Astrocyte (in vitro differentiated cells and primary cell): ENCODE data around the gene COLEC11. TPM values are rescaled to one million over a fixed set of nuclear protein-coding genes. Genes with fewer than 3 reads are reported as not detected.
A peak's percentile ranks its signal among the peaks of the same experiment; 100 is the strongest.

Experiments
- DNase-seq: peaks from one replicate; pipeline ENCODE4 v3.0.0-alpha.2; 2010; ENCODE audit warnings: low read depth
- FAIRE-seq: peaks from 2 replicates; lab custom pipeline; 2011; peaks lifted over from hg19 to GRCh38; lab: Jason Lieb, UNC
- H2AFZ ChIP-seq: 2 replicates; pipeline ENCODE4 v1.6.0; 2012; ENCODE audit warnings: low read depth, low read length, inconsistent platforms
- H3K27ac ChIP-seq: 2 replicates; pipeline ENCODE4 v1.5.1; 2011; ENCODE audit warnings: low read depth, low read length, inconsistent platforms
- H3K27me3 ChIP-seq: 2 replicates; pipeline ENCODE4 v1.6.0; 2011; ENCODE audit warnings: low read length, inconsistent platforms; ENCODE audit not compliant: insufficient read depth
- H3K36me3 ChIP-seq: 2 replicates; pipeline ENCODE4 v1.5.1; 2011; ENCODE audit warnings: low read length, inconsistent platforms; ENCODE audit not compliant: insufficient read depth
- H3K4me1 ChIP-seq: 2 replicates; pipeline ENCODE4 v1.5.1; 2011; ENCODE audit warnings: low read length, inconsistent platforms; ENCODE audit not compliant: insufficient read depth
- H3K4me2 ChIP-seq: 2 replicates; pipeline ENCODE4 v1.6.0; 2012; ENCODE audit warnings: low read length, inconsistent platforms
- H3K4me3 ChIP-seq: 2 replicates; pipeline ENCODE4 v1.5.1; 2011; ENCODE audit warnings: low read depth, mild to moderate bottlenecking, low read length, inconsistent platforms; ENCODE audit not compliant: insufficient read depth
- H3K79me2 ChIP-seq: 2 replicates; pipeline ENCODE4 v1.6.0; 2012; ENCODE audit warnings: mild to moderate bottlenecking, low read length, inconsistent platforms; ENCODE audit not compliant: insufficient read depth
- H3K9ac ChIP-seq: 2 replicates; pipeline ENCODE4 v1.6.0; 2012; ENCODE audit warnings: mild to moderate bottlenecking, low read length, inconsistent platforms
- H3K9me3 ChIP-seq: 2 replicates; pipeline ENCODE4 v1.5.1; 2012; ENCODE audit warnings: low read depth, mild to moderate bottlenecking, low read length, inconsistent platforms; ENCODE audit not compliant: insufficient read depth
- H4K20me1 ChIP-seq: 2 replicates; pipeline ENCODE4 v1.6.0; 2012; ENCODE audit warnings: low read length, inconsistent platforms; ENCODE audit not compliant: insufficient read depth
- H3K27ac Mint-ChIP-seq: one replicate; pipeline ENCODE4 v1.8.0; 2021; ENCODE audit warnings: mild to moderate bottlenecking, mixed read lengths; ENCODE audit not compliant: unreplicated experiment
- H3K27me3 Mint-ChIP-seq: one replicate; pipeline ENCODE4 v1.8.0; 2021; ENCODE audit warnings: low read depth, mixed read lengths; ENCODE audit not compliant: unreplicated experiment
- H3K36me3 Mint-ChIP-seq: one replicate; pipeline ENCODE4 v1.8.0; 2021; ENCODE audit warnings: low read depth, mixed read lengths; ENCODE audit not compliant: unreplicated experiment
- H3K4me1 Mint-ChIP-seq: one replicate; pipeline ENCODE4 v1.8.0; 2021; ENCODE audit warnings: low read depth, mixed read lengths; ENCODE audit not compliant: unreplicated experiment
- H3K4me3 Mint-ChIP-seq: one replicate; pipeline ENCODE4 v1.8.0; 2021; ENCODE audit warnings: mild to moderate bottlenecking, moderate library complexity, mixed read lengths; ENCODE audit not compliant: unreplicated experiment
- H3K9me3 Mint-ChIP-seq: one replicate; pipeline ENCODE4 v1.8.0; 2021; ENCODE audit warnings: mild to moderate bottlenecking, mixed read lengths; ENCODE audit not compliant: unreplicated experiment
- EZH2 ChIP-seq: IDR thresholded peaks from 2 replicates; pipeline ENCODE4 v1.6.1; 2012; ENCODE audit warnings: mild to moderate bottlenecking, low read length, inconsistent platforms; ENCODE audit not compliant: insufficient read depth
- total RNA-seq: library from RNA; stranded (reverse); gene quantifications from 2 replicates; pipeline ENCODE4 v1.2.1, GENCODE V29; 2021
- TF ChIP-seq, protein P1 (sequence below): IDR thresholded peaks from 2 replicates; pipeline ENCODE4 v1.5.1; 2011; ENCODE audit warnings: low read depth, mild to moderate bottlenecking, inconsistent platforms, low read length, moderate library complexity; ENCODE audit not compliant: insufficient read depth

COLEC11 gene
- total RNA-seq, 1 donor from 2014 or later, result not detected

DNA sequence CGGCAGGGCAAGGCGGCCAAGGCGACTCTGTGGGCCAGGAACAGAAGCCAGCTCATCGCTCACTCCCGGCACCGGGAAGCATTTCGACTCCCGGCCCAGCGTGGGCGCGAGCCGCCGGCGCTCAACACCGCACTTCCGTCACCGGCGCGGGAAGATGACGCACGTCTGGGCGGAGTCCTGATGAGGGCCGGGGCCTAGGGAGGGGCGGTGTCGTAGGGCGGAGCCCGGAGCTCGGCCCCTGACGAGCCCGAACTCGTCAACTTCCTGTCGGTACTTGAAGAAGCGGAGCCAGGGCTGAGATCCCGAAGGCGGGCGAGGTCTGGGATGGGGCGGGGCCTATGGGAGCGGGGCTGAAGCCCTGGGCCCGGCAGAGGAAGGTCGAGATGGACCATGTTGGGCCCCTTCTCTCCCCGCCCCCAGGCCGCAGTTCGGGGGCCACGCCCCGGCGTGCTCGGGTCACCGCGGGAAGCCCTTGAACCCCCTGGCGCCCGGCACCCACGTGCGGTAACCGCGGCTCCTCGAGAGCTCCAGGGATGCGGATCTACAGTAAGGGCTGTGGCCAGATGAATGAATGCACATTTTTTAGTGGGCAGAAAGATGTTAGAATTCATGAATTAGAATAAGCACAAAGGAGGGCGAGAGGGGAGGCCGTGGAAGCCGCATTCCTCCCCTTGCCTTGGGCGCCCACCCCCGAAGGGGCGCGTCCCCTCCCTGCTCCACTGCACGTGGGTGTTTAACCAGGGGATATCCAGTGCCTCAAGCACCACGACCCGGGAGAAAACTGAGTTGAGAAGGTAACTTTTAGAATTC lies 36.5 kb upstream of the COLEC11 start, which contains the start of gene RNASEH1:
RNASEH1 (minus strand) TSS at position 129 of the 810 bp plus-strand sequence; CDS start at position 56, 73 bp downstream.
- Mint-ChIP-seq H3K27me3 (no peaks in the 10 kb centered on the region), H3K27ac (peak within 1 kb of the TSS; percentile 95), H3K9me3 (no peaks in the 10 kb centered on the region), H3K36me3 (peaks cover 13% of the 10 kb centered on the region), H3K4me3 (peak within 1 kb of the TSS; percentile 94), H3K4me1 (peaks cover 2% of the 10 kb centered on the region)
- H3K27ac ChIP-seq, result peak within 1 kb of the TSS; percentile 92
- peak within 1 kb of the TSS; percentile 81 for H2AFZ ChIP-seq
- peaks cover 6% of the 10 kb centered on the region for H3K4me1 ChIP-seq
- H3K4me3 ChIP-seq, result peak within 1 kb of the TSS; percentile 89
- FAIRE-seq (no peak), DNase-seq (peak; percentile 96)
- H3K4me2 ChIP-seq, result peak within 1 kb of the TSS; percentile 90
- peaks cover 50% of the 10 kb centered on the region for H3K79me2 ChIP-seq
- H4K20me1 ChIP-seq, result peaks cover 6% of the 10 kb centered on the region
- no peak for TF ChIP-seq EZH2
- TF ChIP-seq, protein P1, sequence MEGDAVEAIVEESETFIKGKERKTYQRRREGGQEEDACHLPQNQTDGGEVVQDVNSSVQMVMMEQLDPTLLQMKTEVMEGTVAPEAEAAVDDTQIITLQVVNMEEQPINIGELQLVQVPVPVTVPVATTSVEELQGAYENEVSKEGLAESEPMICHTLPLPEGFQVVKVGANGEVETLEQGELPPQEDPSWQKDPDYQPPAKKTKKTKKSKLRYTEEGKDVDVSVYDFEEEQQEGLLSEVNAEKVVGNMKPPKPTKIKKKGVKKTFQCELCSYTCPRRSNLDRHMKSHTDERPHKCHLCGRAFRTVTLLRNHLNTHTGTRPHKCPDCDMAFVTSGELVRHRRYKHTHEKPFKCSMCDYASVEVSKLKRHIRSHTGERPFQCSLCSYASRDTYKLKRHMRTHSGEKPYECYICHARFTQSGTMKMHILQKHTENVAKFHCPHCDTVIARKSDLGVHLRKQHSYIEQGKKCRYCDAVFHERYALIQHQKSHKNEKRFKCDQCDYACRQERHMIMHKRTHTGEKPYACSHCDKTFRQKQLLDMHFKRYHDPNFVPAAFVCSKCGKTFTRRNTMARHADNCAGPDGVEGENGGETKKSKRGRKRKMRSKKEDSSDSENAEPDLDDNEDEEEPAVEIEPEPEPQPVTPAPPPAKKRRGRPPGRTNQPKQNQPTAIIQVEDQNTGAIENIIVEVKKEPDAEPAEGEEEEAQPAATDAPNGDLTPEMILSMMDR, result no peak
- H3K9me3 ChIP-seq, result no peaks in the 10 kb centered on the region
- H3K36me3 ChIP-seq, result peaks cover 25% of the 10 kb centered on the region
- no peaks in the 10 kb centered on the region for H3K27me3 ChIP-seq
- H3K9ac ChIP-seq, result peak within 1 kb of the TSS; percentile 95

GRCh38 chr2:3563521-3563976 lies 31.4 kb upstream of the COLEC11 start:
- Histone ChIP-seq H3K36me3 (no peaks in the 10 kb centered on the region), H3K27ac (no peak overlapping the region), H3K9me3 (no peaks in the 10 kb centered on the region), H3K9ac (no peak overlapping the region), H4K20me1 (no peaks in the 10 kb centered on the region), H2AFZ (no peak overlapping the region), H3K4me2 (no peak overlapping the region), H3K4me3 (no peak overlapping the region), H3K27me3 (no peaks in the 10 kb centered on the region), H3K79me2 (peaks cover 3% of the 10 kb centered on the region), H3K4me1 (peaks cover 6% of the 10 kb centered on the region)
- Mint-ChIP-seq H3K36me3 (no peaks in the 10 kb centered on the region), H3K27ac (no peak overlapping the region), H3K4me1 (no peaks in the 10 kb centered on the region), H3K27me3 (no peaks in the 10 kb centered on the region), H3K4me3 (no peak overlapping the region), H3K9me3 (no peaks in the 10 kb centered on the region)
- no peak for FAIRE-seq
- no peak for TF ChIP-seq EZH2
- TF ChIP-seq, protein P1, result no peak
- DNase-seq, result no peak

GRCh38 chr2:3565117-3565516 lies 29.8 kb upstream of the COLEC11 start:
- TF ChIP-seq, protein P1, result no peak
- no peak for TF ChIP-seq EZH2
- no peak overlapping the region for H3K4me3 ChIP-seq
- FAIRE-seq (no peak), DNase-seq (no peak)
- no peak overlapping the region for H2AFZ ChIP-seq
- no peaks in the 10 kb centered on the region for H3K9me3 Mint-ChIP-seq
- no peak overlapping the region for H3K27ac Mint-ChIP-seq
- H3K27me3 ChIP-seq, result no peaks in the 10 kb centered on the region
- H3K79me2 ChIP-seq, result no peaks in the 10 kb centered on the region
- no peaks in the 10 kb centered on the region for H3K36me3 ChIP-seq
- H3K4me2 ChIP-seq, result no peak overlapping the region
- H3K4me1 Mint-ChIP-seq, result no peaks in the 10 kb centered on the region
- no peaks in the 10 kb centered on the region for H3K9me3 ChIP-seq
- no peaks in the 10 kb centered on the region for H3K36me3 Mint-ChIP-seq
- no peak overlapping the region for H3K27ac ChIP-seq
- no peak overlapping the region for H3K9ac ChIP-seq
- H3K4me3 Mint-ChIP-seq, result no peak overlapping the region
- no peaks in the 10 kb centered on the region for H4K20me1 ChIP-seq
- no peaks in the 10 kb centered on the region for H3K4me1 ChIP-seq
- H3K27me3 Mint-ChIP-seq, result no peaks in the 10 kb centered on the region
